Uterus (tissue), 4 donors: ENCODE measurements around the gene TBX10. TPM values are rescaled to one million over a fixed set of nuclear protein-coding genes. Genes with fewer than 3 reads are reported as not detected.
"Not testable (repeated sequence)": the region's sequence is repeated elsewhere in the genome, so short reads cannot be mapped to it uniquely, and the experiment has no call there.

Source experiments
- DNase-seq, 2 donors: peaks; one replicate each; pipeline ENCODE4 v3.0.0-alpha.2; 2019 to 2020
- H3K27ac ChIP-seq, 2 donors: fragments of 200-600 bp; sonication (generic); 1 replicate in 1 of 2; 2 replicates in 1 of 2; pipeline ENCODE4 v1.5.1; 2016 to 2018
- H3K27me3 ChIP-seq, 2 donors: fragments of 200-600 bp; sonication (generic); one replicate each; pipeline ENCODE4 v1.5.1; 2018 to 2019; ENCODE audit warnings: control low read depth in 1 of 2
- H3K36me3 ChIP-seq, 2 donors: fragments of 200-600 bp; sonication (generic); one replicate each; pipeline ENCODE4 v1.5.1; 2019; ENCODE audit warnings: control low read depth in 1 of 2
- H3K4me1 ChIP-seq, 2 donors: fragments of 200-600 bp; sonication (generic); one replicate each; pipeline ENCODE4 v1.5.1; 2018 to 2019; ENCODE audit warnings: control low read depth in 1 of 2
- H3K4me3 ChIP-seq, 2 donors: fragments of 200-600 bp; sonication (generic); 1 replicate in 1 of 2; 2 replicates in 1 of 2; pipeline ENCODE4 v1.5.1; 2018 to 2019; ENCODE audit warnings: mild to moderate bottlenecking in 1 of 2
- H3K9me3 ChIP-seq, 2 donors: fragments of 200-600 bp; sonication (generic); one replicate each; pipeline ENCODE4 v1.5.1; 2019; ENCODE audit warnings: control low read depth in 1 of 2
- POLR2A ChIP-seq, 2 donors: fragments of 450-650 bp; IDR thresholded peaks; one replicate each; pipeline ENCODE4 v1.6.1; 2016; ENCODE audit warnings: antibody characterized with exemption in 2 of 2, mild to moderate bottlenecking in 1 of 2, moderate library complexity in 1 of 2
- intact Hi-C: fragments of 100-400 bp; cut with DNase I; formaldehyde crosslinking; loops from one replicate; pipeline ENCODE4 v1.15.1; 2023; ENCODE audit warnings: low total_unique reads
- total RNA-seq, 4 donors: library from RNA; depleted of rRNA in 3 of 4; stranded (reverse); fragments of >200 nt in 3 of 4; gene quantifications; one replicate each; pipeline versions ENCODE4 v1.1.0 to v1.2.4, GENCODE V29; 2014 to 2023
- TF ChIP-seq, protein P1 (sequence below), 4 experiments: fragments of 200-600 bp in 2 of 4; fragments of 450-650 bp in 2 of 4; sonication (generic) in 2 of 4; IDR thresholded peaks; one replicate each; pipeline ENCODE4 v1.5.1; 2016 to 2019; ENCODE audit warnings: antibody characterized with exemption in 4 of 4, mild to moderate bottlenecking in 2 of 4, moderate library complexity in 1 of 4
- donor health status: DM: yes; HTN: yes; CAD: no.

Gene TBX10
- total RNA-seq, 4 donors from 2014 or later: not detected

DNA sequence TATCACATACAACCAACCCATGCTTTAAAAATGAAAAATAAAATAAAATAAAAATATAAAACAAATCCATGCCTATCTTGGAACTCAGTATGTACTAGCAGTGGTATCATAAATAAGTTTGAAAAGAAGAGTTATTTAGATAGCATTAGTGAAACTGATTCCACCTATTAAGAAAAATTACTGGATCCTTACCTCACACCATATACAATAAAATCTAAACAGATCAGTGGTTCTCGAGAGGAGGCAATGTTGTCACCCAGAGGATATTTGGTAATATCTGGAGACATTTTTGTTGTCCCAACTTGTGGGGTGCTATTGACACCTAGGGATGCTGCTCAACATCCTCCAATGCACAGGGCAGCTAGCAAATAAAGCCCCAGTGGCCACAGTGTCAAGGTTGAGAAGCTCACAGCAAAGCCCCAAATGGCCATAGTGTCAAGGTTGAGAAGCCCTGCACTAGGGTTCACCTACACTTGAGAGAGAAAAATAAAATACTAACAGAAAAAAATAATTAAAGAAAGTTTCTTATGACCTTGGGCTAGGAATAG is 42.7 kb downstream of the TBX10 start:
- Histone ChIP-seq H3K4me3 (no peak overlapping the region), H3K9me3 (no peaks in the 10 kb centered on the region), H3K27ac (no peak overlapping the region), H3K4me1 (no peaks in the 10 kb centered on the region), H3K36me3 (no peaks in the 10 kb centered on the region), H3K27me3 (no peaks in the 10 kb centered on the region)
- no peak for DNase-seq
- intact Hi-C loops: no loop called here
- TF ChIP-seq, protein P1, sequence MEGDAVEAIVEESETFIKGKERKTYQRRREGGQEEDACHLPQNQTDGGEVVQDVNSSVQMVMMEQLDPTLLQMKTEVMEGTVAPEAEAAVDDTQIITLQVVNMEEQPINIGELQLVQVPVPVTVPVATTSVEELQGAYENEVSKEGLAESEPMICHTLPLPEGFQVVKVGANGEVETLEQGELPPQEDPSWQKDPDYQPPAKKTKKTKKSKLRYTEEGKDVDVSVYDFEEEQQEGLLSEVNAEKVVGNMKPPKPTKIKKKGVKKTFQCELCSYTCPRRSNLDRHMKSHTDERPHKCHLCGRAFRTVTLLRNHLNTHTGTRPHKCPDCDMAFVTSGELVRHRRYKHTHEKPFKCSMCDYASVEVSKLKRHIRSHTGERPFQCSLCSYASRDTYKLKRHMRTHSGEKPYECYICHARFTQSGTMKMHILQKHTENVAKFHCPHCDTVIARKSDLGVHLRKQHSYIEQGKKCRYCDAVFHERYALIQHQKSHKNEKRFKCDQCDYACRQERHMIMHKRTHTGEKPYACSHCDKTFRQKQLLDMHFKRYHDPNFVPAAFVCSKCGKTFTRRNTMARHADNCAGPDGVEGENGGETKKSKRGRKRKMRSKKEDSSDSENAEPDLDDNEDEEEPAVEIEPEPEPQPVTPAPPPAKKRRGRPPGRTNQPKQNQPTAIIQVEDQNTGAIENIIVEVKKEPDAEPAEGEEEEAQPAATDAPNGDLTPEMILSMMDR (IDR thresholded peaks at IDR 0.05): no peak
- no peak for TF ChIP-seq POLR2A (IDR thresholded peaks at IDR 0.05)

DNA sequence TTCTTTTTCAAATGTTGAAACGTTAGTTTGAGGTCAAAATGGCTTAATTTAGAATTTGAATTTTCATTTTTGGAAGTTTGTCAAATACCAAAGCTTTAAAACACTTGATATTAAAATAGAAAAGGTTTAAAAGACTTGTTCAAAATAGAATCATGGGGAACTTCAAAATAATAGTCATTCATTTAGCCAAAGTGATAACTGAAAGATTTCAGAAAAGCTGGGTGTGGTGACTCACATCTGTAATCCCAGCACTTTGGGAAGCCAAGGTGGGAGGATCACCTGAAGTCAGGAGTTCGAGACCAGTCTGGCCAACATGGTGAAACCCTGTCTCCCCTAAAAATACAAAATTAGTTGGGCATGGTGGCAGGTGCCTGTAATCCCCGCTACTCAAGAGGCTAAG is 45.1 kb downstream of the TBX10 start:
- no peaks in the 10 kb centered on the region for H3K9me3 ChIP-seq
- no peak overlapping the region for H3K27ac ChIP-seq
- H3K36me3 ChIP-seq: no peaks in the 10 kb centered on the region
- H3K27me3 ChIP-seq: no peaks in the 10 kb centered on the region
- H3K4me3 ChIP-seq: no peak overlapping the region
- H3K4me1 ChIP-seq: no peaks in the 10 kb centered on the region
- no peak for TF ChIP-seq POLR2A (IDR thresholded peaks at IDR 0.05)
- TF ChIP-seq, protein P1 (IDR thresholded peaks at IDR 0.05): no peak
- DNase-seq: no peak
- intact Hi-C loops: no loop called here

DNA sequence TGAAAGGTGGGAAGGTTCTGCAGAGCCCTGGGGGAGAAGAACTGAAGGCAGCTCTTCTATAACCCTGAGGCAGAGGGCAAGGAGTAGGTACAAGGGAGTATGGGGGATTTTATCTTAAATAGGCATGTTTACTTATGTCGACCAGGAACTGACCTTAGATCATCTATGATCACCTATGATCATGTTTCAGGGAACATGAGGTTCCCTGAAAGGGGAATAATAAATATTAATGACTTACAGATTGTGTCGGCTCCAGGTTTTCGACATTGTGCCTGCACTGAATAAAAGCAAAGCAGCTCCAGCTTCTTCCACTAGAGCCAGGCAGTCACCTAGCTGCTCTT is 46.0 kb downstream of the TBX10 start:
- Histone ChIP-seq H3K27ac (no peak overlapping the region), H3K4me1 (no peaks in the 10 kb centered on the region), H3K4me3 (no peak overlapping the region), H3K9me3 (no peaks in the 10 kb centered on the region), H3K36me3 (no peaks in the 10 kb centered on the region), H3K27me3 (no peaks in the 10 kb centered on the region)
- no peak for DNase-seq
- TF ChIP-seq, protein P1 (IDR thresholded peaks at IDR 0.05): no peak
- no peak for TF ChIP-seq POLR2A (IDR thresholded peaks at IDR 0.05)
- intact Hi-C loops: no loop called here

DNA sequence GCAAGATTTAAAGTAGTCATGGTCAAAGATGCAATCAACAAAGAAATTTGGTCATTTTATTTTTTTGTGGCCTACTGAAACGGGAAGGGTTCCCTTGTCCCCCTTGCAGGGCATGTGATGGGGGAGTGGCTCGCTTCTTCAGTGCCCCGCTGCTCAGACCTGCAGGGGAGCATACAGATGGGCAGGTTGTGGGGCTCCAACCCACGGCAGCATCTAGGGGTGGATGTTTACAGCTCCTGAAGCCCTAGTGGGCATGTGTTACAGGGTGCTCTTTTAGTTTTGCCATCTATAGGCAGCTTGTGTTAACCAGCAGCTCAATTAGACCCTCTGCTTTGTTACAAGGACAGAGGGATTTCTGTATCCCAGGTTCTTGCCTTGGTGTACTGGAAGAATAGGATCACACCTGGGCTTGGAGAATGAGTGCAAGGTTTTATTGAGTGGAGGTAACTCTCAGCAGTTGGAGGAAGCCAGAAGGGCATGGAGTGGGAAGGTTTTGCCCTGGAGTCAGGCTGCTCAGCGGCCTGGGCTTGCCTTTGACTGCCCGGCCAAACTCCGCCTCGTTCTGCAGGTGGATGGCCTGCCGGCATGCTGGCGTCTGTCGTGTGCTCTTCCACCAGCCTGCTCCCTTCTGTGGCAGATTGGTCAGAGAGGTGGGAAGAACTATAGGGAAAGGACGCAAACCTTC is 46.5 kb downstream of the TBX10 start:
- H3K9me3 ChIP-seq: no peaks in the 10 kb centered on the region
- intact Hi-C loops: no loop called here
- TF ChIP-seq, protein P1 (IDR thresholded peaks at IDR 0.05): no peak
- TF ChIP-seq POLR2A (IDR thresholded peaks at IDR 0.05): no peak
- H3K4me1 ChIP-seq: no peaks in the 10 kb centered on the region
- no peak for DNase-seq
- no peak overlapping the region for H3K4me3 ChIP-seq
- no peak overlapping the region for H3K27ac ChIP-seq
- no peaks in the 10 kb centered on the region for H3K27me3 ChIP-seq
- no peaks in the 10 kb centered on the region for H3K36me3 ChIP-seq

DNA sequence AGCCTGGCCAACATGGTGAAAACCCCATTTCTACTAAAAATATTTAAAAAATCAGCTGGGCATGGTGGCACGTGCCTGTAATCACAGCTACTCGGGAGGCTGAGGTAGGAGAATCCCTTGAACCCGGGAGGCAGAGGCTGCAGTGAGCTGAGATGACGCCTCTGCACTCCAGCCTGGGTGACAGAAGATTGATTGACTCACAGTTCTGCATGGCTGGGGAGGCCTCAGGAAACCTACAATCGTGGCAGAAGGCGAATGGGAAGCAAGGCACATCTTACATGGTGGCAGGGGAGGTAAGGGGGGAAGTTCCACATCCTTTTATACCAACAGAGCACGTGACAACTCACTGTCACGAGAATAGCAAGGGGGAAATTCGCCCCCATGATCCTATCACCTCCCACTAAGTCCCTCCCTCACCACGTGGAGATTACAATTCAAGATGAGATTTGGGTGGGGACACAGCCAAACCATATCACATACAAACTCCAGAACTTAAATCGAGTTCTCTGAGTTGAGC is 50.6 kb downstream of the TBX10 start:
- intact Hi-C loops: not testable (repeated sequence)

More for the DNA sequence above, 50.6 kb downstream of the TBX10 start:
- H3K27ac ChIP-seq, H3K36me3 ChIP-seq, H3K4me3 ChIP-seq, DNase-seq, H3K9me3 ChIP-seq, H3K27me3 ChIP-seq: not testable (repeated sequence)
- peaks cover 0 to 13% of the 10 kb centered on the region in 2 donors for H3K4me1 ChIP-seq
